ENCODE results near the gene EP400. TPM values are rescaled to one million over a fixed set of nuclear protein-coding genes. Genes with fewer than 3 reads are reported as not detected.

EP400 gene
- total RNA-seq, 1 donor from 2014 or later, result 51.3 TPM

DNA sequence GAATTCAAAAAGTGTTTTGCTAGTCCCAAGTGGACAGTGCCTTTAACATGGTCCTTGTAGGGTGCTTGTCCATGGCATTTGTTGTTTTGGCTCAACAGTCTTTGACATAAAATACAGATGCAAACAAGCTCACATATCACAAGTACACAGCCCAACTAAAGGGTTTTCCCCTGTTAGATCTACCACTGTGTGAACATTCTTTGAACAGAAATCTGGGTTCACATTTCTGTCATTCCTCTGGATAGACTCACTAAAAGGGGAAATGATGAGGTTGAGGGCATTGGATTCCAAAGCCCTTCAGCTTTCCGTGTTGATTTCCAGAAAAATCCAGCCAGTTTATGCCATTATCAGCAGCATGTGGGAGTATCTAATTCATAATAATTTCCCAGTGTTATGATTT is 54.1 kb downstream of the EP400 start:
- DNase-seq (ENCODE audit: extremely low spot score, unreplicated experiment), result no peak
- peaks cover 18% of the 10 kb centered on the region for H3K36me3 Mint-ChIP-seq (ENCODE audit: unreplicated experiment)
- H3K4me3 Mint-ChIP-seq (ENCODE audit: unreplicated experiment), result no peak overlapping the region
- H3K27ac Mint-ChIP-seq (ENCODE audit: unreplicated experiment), result no peak overlapping the region
- peaks cover 3% of the 10 kb centered on the region for H3K4me1 Mint-ChIP-seq (ENCODE audit: unreplicated experiment)
- no peaks in the 10 kb centered on the region for H3K27me3 Mint-ChIP-seq (ENCODE audit: unreplicated experiment)
- H3K9me3 Mint-ChIP-seq (ENCODE audit: unreplicated experiment), result no peaks in the 10 kb centered on the region
- TF ChIP-seq, protein P1, sequence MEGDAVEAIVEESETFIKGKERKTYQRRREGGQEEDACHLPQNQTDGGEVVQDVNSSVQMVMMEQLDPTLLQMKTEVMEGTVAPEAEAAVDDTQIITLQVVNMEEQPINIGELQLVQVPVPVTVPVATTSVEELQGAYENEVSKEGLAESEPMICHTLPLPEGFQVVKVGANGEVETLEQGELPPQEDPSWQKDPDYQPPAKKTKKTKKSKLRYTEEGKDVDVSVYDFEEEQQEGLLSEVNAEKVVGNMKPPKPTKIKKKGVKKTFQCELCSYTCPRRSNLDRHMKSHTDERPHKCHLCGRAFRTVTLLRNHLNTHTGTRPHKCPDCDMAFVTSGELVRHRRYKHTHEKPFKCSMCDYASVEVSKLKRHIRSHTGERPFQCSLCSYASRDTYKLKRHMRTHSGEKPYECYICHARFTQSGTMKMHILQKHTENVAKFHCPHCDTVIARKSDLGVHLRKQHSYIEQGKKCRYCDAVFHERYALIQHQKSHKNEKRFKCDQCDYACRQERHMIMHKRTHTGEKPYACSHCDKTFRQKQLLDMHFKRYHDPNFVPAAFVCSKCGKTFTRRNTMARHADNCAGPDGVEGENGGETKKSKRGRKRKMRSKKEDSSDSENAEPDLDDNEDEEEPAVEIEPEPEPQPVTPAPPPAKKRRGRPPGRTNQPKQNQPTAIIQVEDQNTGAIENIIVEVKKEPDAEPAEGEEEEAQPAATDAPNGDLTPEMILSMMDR (IDR thresholded peaks at IDR 0.05), result no peak

DNA sequence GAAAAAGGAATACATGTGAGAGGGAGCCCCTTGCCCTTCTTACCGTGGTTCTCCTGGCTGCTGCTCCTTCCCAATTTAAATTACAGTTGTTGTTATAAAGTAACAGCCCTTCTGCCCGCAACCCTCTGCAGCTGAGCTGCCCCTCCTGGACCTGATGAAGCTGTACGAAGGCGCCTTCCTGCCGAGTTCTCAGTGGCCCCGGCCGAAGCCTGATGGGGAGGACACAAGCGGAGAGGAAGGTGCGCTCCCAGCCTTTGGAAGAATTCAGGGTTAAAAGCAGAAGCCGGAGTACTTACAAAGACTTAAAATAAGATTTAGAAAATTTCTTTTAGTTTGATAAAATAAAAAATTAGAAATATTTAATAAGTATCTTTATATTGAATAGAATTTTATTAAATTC is 55.2 kb downstream of the EP400 start:
- TF ChIP-seq, protein P1 (IDR thresholded peaks at IDR 0.05), result no peak
- no peak overlapping the region for H3K27ac Mint-ChIP-seq (ENCODE audit: unreplicated experiment)
- no peak for DNase-seq (ENCODE audit: extremely low spot score, unreplicated experiment)
- no peaks in the 10 kb centered on the region for H3K9me3 Mint-ChIP-seq (ENCODE audit: unreplicated experiment)
- H3K4me3 Mint-ChIP-seq (ENCODE audit: unreplicated experiment), result no peak overlapping the region
- H3K36me3 Mint-ChIP-seq (ENCODE audit: unreplicated experiment), result peaks cover 22% of the 10 kb centered on the region
- H3K4me1 Mint-ChIP-seq (ENCODE audit: unreplicated experiment), result peaks cover 3% of the 10 kb centered on the region
- no peaks in the 10 kb centered on the region for H3K27me3 Mint-ChIP-seq (ENCODE audit: unreplicated experiment)

DNA sequence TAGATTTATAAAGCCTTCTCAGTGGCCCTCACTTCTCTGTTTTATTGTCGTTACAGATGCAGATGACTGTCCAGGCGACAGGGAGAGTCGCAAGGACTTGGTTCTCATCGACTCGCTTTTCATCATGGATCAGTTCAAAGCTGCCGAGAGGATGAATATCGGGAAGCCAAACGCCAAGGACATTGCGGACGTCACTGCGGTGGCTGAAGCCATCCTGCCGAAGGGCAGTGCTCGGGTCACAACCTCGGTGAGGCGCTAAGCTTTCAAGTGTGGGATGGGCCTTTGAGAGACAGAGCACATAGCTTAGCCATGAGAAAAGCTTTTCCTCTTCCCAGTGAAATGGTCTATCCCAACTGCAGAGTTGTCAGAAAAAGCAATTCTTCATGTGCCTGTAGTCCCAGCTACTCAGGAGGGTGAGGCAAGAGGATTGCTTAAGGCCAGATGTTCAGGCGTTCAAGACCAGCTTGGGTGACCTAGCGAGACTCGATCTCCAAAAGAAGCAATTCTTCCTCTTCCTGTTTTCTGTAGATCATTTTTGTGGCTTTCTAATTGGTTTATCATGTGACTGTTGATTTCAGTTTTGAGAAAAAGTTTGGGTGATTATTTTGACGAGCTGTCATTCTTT is 56.4 kb downstream of the EP400 start:
- H3K27me3 Mint-ChIP-seq (ENCODE audit: unreplicated experiment), result no peaks in the 10 kb centered on the region
- no peak overlapping the region for H3K4me3 Mint-ChIP-seq (ENCODE audit: unreplicated experiment)
- peaks cover 28% of the 10 kb centered on the region for H3K36me3 Mint-ChIP-seq (ENCODE audit: unreplicated experiment)
- DNase-seq (ENCODE audit: extremely low spot score, unreplicated experiment), result no peak
- TF ChIP-seq, protein P1 (IDR thresholded peaks at IDR 0.05), result no peak
- no peak overlapping the region for H3K27ac Mint-ChIP-seq (ENCODE audit: unreplicated experiment)
- H3K9me3 Mint-ChIP-seq (ENCODE audit: unreplicated experiment), result no peaks in the 10 kb centered on the region
- peaks cover 6% of the 10 kb centered on the region for H3K4me1 Mint-ChIP-seq (ENCODE audit: unreplicated experiment)

DNA sequence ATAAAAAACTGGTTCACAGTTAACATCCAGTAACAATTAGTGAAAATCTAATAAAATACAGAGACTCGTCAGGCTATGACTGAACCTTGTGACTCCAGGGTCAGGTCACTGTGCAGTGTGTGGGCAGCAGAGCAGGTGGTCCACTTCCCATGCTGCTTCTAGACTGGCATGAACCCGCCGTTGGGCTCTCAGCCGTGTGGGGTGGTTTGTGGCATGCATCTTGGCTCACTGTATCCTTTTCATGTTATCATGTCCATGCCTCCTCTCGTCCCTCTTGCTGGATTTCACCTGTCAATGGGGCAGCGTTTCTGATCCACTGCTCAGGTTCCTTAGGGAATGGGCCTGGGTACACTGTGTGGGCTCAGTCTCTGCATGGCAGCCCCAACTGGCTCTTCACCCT is 57.3 kb downstream of the EP400 start:
- Mint-ChIP-seq H3K27ac (ENCODE audit: unreplicated experiment) (no peak overlapping the region), H3K4me3 (ENCODE audit: unreplicated experiment) (no peak overlapping the region), H3K36me3 (ENCODE audit: unreplicated experiment) (peaks cover 37% of the 10 kb centered on the region), H3K27me3 (ENCODE audit: unreplicated experiment) (no peaks in the 10 kb centered on the region), H3K9me3 (ENCODE audit: unreplicated experiment) (no peaks in the 10 kb centered on the region), H3K4me1 (ENCODE audit: unreplicated experiment) (peaks cover 6% of the 10 kb centered on the region)
- TF ChIP-seq, protein P1 (IDR thresholded peaks at IDR 0.05), result no peak
- DNase-seq (ENCODE audit: extremely low spot score, unreplicated experiment), result no peak

DNA sequence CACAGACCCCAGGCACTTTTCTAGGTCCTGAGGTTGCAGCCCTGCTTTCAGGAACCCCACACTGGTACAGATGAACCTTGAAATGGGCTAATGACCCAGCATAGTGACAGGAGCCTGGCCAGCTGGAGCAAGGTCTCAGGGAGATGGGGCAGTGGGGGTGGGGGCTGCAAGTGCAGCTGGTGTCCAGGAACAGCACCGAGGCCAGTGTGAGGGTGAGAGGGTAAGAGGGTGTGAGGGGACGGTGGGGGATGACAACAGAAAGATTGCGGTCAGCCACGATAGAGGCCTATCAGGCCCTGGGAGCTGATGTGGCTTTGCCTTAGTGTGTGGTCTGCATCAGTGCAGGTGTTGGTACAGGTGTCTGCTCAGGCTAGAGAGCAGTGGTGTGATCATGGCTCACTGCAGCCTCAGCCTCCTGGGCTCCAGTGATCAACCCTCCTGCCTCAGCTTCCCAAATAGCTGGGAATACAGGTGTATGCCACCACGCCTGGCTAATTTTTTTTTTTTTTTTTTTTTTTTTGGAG is 59.7 kb downstream of the EP400 start:
- H3K27me3 Mint-ChIP-seq (ENCODE audit: unreplicated experiment), result no peaks in the 10 kb centered on the region
- peaks cover 3% of the 10 kb centered on the region for H3K4me1 Mint-ChIP-seq (ENCODE audit: unreplicated experiment)
- H3K27ac Mint-ChIP-seq (ENCODE audit: unreplicated experiment), result no peak overlapping the region
- DNase-seq (ENCODE audit: extremely low spot score, unreplicated experiment), result no peak
- H3K9me3 Mint-ChIP-seq (ENCODE audit: unreplicated experiment), result no peaks in the 10 kb centered on the region
- TF ChIP-seq, protein P1 (IDR thresholded peaks at IDR 0.05), result no peak
- H3K36me3 Mint-ChIP-seq (ENCODE audit: unreplicated experiment), result peaks cover 51% of the 10 kb centered on the region
- H3K4me3 Mint-ChIP-seq (ENCODE audit: unreplicated experiment), result no peak overlapping the region

Data from osteocyte (in vitro differentiated cells).